H1 (cell line): ENCODE measurements around the gene NOVA1. TPM values are rescaled to one million over a fixed set of nuclear protein-coding genes. Genes with fewer than 3 reads are reported as not detected.
A peak's percentile ranks its signal among the peaks of the same experiment; 100 is the strongest.

Source experiments
- CTCF ChIA-PET: fragments of 300-600 bp; sonication (Branson Sonifier 250); formaldehyde crosslinking; loops from one replicate; lab custom pipeline; 2021; ENCODE audit not compliant: partially characterized antibody; lab: Charles Lee
- POLR2A ChIA-PET: fragments of 300-600 bp; sonication (Branson Sonifier 250); formaldehyde crosslinking; loops from one replicate; lab custom pipeline; 2021; ENCODE audit warnings: inconsistent platforms; ENCODE audit not compliant: partially characterized antibody; lab: Charles Lee
- DNase-seq, 2 experiments: peaks; one replicate each; pipeline versions ENCODE4 v3.0.0 to v3.0.0-alpha.2; 2010 to 2022; ENCODE audit warnings: low spot score in 2 of 2, low read depth in 1 of 2, mixed read lengths in 1 of 2
- FAIRE-seq: peaks from 2 replicates; lab custom pipeline; 2011; peaks lifted over from hg19 to GRCh38; lab: Jason Lieb, UNC
- H2AFZ ChIP-seq: 2 replicates; pipeline ENCODE4 v1.8.1; 2012; ENCODE audit warnings: low read length, inconsistent platforms
- H2AK5ac ChIP-seq: 2 replicates; pipeline ENCODE4 v1.6.1; 2013; ENCODE audit warnings: low read depth, low read length
- H2BK120ac ChIP-seq: replicated peaks from 2 replicates; pipeline ENCODE3; 2013; ENCODE audit warnings: low read depth, low read length, inconsistent platforms
- H2BK12ac ChIP-seq: 2 replicates; pipeline ENCODE4 v1.6.1; 2013; ENCODE audit warnings: low read depth, low read length
- H2BK15ac ChIP-seq: 2 replicates; pipeline ENCODE4 v1.6.1; 2013; ENCODE audit warnings: low read length
- H2BK20ac ChIP-seq: 2 replicates; pipeline ENCODE4 v1.6.1; 2013; ENCODE audit warnings: low read length
- H2BK5ac ChIP-seq: 2 replicates; pipeline ENCODE4 v1.6.1; 2013; ENCODE audit warnings: low read depth, low read length
- H3K14ac ChIP-seq: 2 replicates; pipeline ENCODE4 v1.6.1; 2013; ENCODE audit warnings: inconsistent platforms; ENCODE audit not compliant: insufficient read length
- H3K18ac ChIP-seq: 2 replicates; pipeline ENCODE4 v1.6.1; 2013; ENCODE audit warnings: low read length; ENCODE audit errors: extremely low read depth
- H3K23ac ChIP-seq: 2 replicates; pipeline ENCODE4 v1.6.1; 2013; ENCODE audit warnings: inconsistent platforms; ENCODE audit not compliant: insufficient read length
- H3K23me2 ChIP-seq: 2 replicates; pipeline ENCODE4 v1.6.1; 2013; ENCODE audit warnings: low read depth, low read length
- H3K27ac ChIP-seq: 2 replicates; pipeline ENCODE4 v1.6.1; 2011; ENCODE audit warnings: low read depth, low read length, inconsistent platforms
- H3K27me3 ChIP-seq, 4 experiments: replicated peaks in 1 of 4; 1 replicate in 1 of 4; 2 replicates in 3 of 4; pipeline versions ENCODE4 v1.6.1 to v1.8.1; 2011 to 2013; ENCODE audit warnings: low read length in 3 of 4, mild to moderate bottlenecking in 3 of 4, inconsistent platforms in 2 of 4, mixed read lengths in 2 of 4, moderate library complexity in 1 of 4; ENCODE audit not compliant: control insufficient read depth in 3 of 4, insufficient read depth in 3 of 4; ENCODE audit errors: extremely low read depth in 1 of 4
- H3K36me3 ChIP-seq, 4 experiments: 2 replicates each; pipeline versions ENCODE4 v1.6.1 to v1.8.1; 2011 to 2013; ENCODE audit warnings: mild to moderate bottlenecking in 4 of 4, low read length in 3 of 4, moderate library complexity in 2 of 4, control low read depth in 1 of 4, inconsistent platforms in 1 of 4; ENCODE audit not compliant: insufficient read depth in 4 of 4, control insufficient read depth in 2 of 4
- H3K4ac ChIP-seq: replicated peaks from 2 replicates; pipeline ENCODE3; 2013; ENCODE audit warnings: low read length, low read depth, mixed read lengths, inconsistent platforms; ENCODE audit not compliant: insufficient read length
- H3K4me1 ChIP-seq, 4 experiments: replicated peaks in 1 of 4; 1 replicate in 1 of 4; 2 replicates in 3 of 4; pipeline versions ENCODE4 v1.6.1 to v1.8.1; 2011 to 2013; ENCODE audit warnings: low read length in 3 of 4, inconsistent platforms in 2 of 4, mixed read lengths in 1 of 4; ENCODE audit not compliant: insufficient read depth in 4 of 4, control insufficient read depth in 3 of 4
- H3K4me2 ChIP-seq, 2 experiments: 2 replicates each; pipeline versions ENCODE4 v1.6.1 to v1.8.1; 2011 to 2013; ENCODE audit warnings: low read depth in 2 of 2, low read length in 2 of 2, control low read depth in 1 of 2, inconsistent platforms in 1 of 2, mild to moderate bottlenecking in 1 of 2; ENCODE audit not compliant: insufficient read depth in 1 of 2
- H3K4me3 ChIP-seq, 4 experiments: fragments of 200-600, 300-600 bp in 1 of 4; sonication (generic), shearing (Covaris generic), sonication (Bioruptor Twin) in 1 of 4; 2 replicates each; pipeline versions ENCODE4 v1.5.1 to v1.8.1; 2011 to 2016; ENCODE audit warnings: low read length in 4 of 4, low read depth in 3 of 4, control low read depth in 2 of 4, inconsistent platforms in 2 of 4, mild to moderate bottlenecking in 2 of 4, mixed read lengths in 1 of 4, moderate library complexity in 1 of 4; ENCODE audit not compliant: insufficient read depth in 2 of 4; ENCODE audit errors: extremely low read depth in 1 of 4
- H3K56ac ChIP-seq: replicated peaks from 2 replicates; pipeline ENCODE3; 2013; ENCODE audit warnings: low read depth, mild to moderate bottlenecking, mixed read lengths, low read length, inconsistent platforms; ENCODE audit not compliant: insufficient read length
- H3K79me1 ChIP-seq: 2 replicates; pipeline ENCODE4 v1.6.1; 2013; ENCODE audit warnings: low read depth, low read length, control low read depth
- H3K79me2 ChIP-seq, 2 experiments: 2 replicates each; pipeline versions ENCODE4 v1.6.1 to v1.8.1; 2012 to 2013; ENCODE audit warnings: low read length in 2 of 2, mild to moderate bottlenecking in 2 of 2, inconsistent platforms in 1 of 2; ENCODE audit not compliant: insufficient read depth in 2 of 2, control insufficient read depth in 1 of 2
- H3K9ac ChIP-seq, 4 experiments: replicated peaks in 1 of 4; 1 replicate in 1 of 4; 2 replicates in 3 of 4; pipeline versions ENCODE4 v1.6.1 to v1.8.1; 2011 to 2013; ENCODE audit warnings: low read depth in 3 of 4, low read length in 3 of 4, control low read depth in 2 of 4, mild to moderate bottlenecking in 2 of 4, moderate library complexity in 2 of 4, inconsistent platforms in 1 of 4; ENCODE audit errors: extremely low read depth in 1 of 4
- H3K9me3 ChIP-seq, 2 experiments: 2 replicates each; pipeline versions ENCODE4 v1.6.1 to v1.8.1; 2012 to 2013; ENCODE audit warnings: mild to moderate bottlenecking in 2 of 2, moderate library complexity in 2 of 2, control low read depth in 1 of 2, inconsistent platforms in 1 of 2, low read depth in 1 of 2, low read length in 1 of 2, mixed read lengths in 1 of 2; ENCODE audit not compliant: insufficient read depth in 2 of 2
- H4K20me1 ChIP-seq, 2 experiments: replicated peaks in 1 of 2; 2 replicates each; pipeline versions ENCODE3 to v1.8.1; 2011 to 2013; ENCODE audit warnings: inconsistent platforms in 2 of 2, low read length in 2 of 2, mild to moderate bottlenecking in 1 of 2; ENCODE audit not compliant: insufficient read depth in 2 of 2, control insufficient read depth in 1 of 2
- H4K5ac ChIP-seq: 2 replicates; pipeline ENCODE4 v1.6.1; 2013; ENCODE audit warnings: low read length, low read depth, mixed read lengths, inconsistent platforms; ENCODE audit not compliant: insufficient read length
- H4K8ac ChIP-seq: 2 replicates; pipeline ENCODE4 v1.8.0; 2013; ENCODE audit warnings: mild to moderate bottlenecking, moderate library complexity, low read length, inconsistent platforms; ENCODE audit not compliant: insufficient read depth; ENCODE audit errors: extremely low read depth
- H4K91ac ChIP-seq: replicated peaks from 2 replicates; pipeline ENCODE3; 2013; ENCODE audit warnings: low read length, mixed read lengths, inconsistent platforms; ENCODE audit not compliant: insufficient read length
- CREB1 ChIP-seq: IDR thresholded peaks from 2 replicates; pipeline ENCODE4 v1.6.1; 2012; ENCODE audit warnings: inconsistent platforms
- HDAC6 ChIP-seq: IDR thresholded peaks from one replicate; pipeline ENCODE4 v1.7.1; 2012; ENCODE audit warnings: low read depth, mild to moderate bottlenecking, inconsistent platforms, low read length, moderate library complexity
- JUND ChIP-seq: IDR thresholded peaks from 2 replicates; pipeline ENCODE4 v1.6.1; 2011; ENCODE audit warnings: mild to moderate bottlenecking, improper control_type of control experiment, low read length
- KDM5A ChIP-seq: fragments of 200-600 bp; IDR thresholded peaks from 2 replicates; pipeline ENCODE4 v1.7.1; 2012; ENCODE audit warnings: mild to moderate bottlenecking, low read length, inconsistent platforms, mixed read lengths
- NRF1 ChIP-seq: IDR thresholded peaks from 2 replicates; pipeline ENCODE4 v1.6.1; 2011; ENCODE audit warnings: mild to moderate bottlenecking, low read depth, low read length, improper control_type of control experiment
- PHF8 ChIP-seq: fragments of 200-600 bp; sonication (generic); conservative IDR thresholded peaks from 2 replicates; pipeline ENCODE4 v1.7.1; 2012; ENCODE audit warnings: low read depth, mild to moderate bottlenecking, inconsistent platforms, low read length, moderate library complexity
- RNF2 ChIP-seq: fragments of 200-900, 300-1000 bp; sonication (generic); IDR thresholded peaks from 2 replicates; pipeline ENCODE4 v1.7.1; 2016; ENCODE audit warnings: borderline replicate concordance, low read depth, mild to moderate bottlenecking, antibody characterized with exemption, low read length; ENCODE audit not compliant: poor library complexity, severe bottlenecking; ENCODE audit errors: missing control alignments
- SP4 ChIP-seq: IDR thresholded peaks from 2 replicates; pipeline ENCODE4 v1.6.1; 2012; ENCODE audit warnings: low read length, inconsistent platforms
- SUZ12 ChIP-seq: fragments of 200-600 bp; sonication (generic); IDR thresholded peaks from 2 replicates; pipeline ENCODE4 v1.6.1; 2012; ENCODE audit warnings: mild to moderate bottlenecking, inconsistent platforms, low read length, moderate library complexity, mixed read lengths
- TCF12 ChIP-seq: IDR thresholded peaks from 2 replicates; pipeline ENCODE4 v1.6.1; 2011; ENCODE audit warnings: low read depth, mild to moderate bottlenecking, low read length
- WGBS, 2 experiments: shearing (Covaris generic) in 1 of 2; methylation state at CpG; one replicate each; pipeline versions ENCODE4 v1.1.6 to v1.1.7; 2013 to 2015; ENCODE audit warnings: low lambda C conversion rate in 2 of 2, mixed read lengths in 2 of 2, inconsistent platforms in 1 of 2, low coverage in 1 of 2, missing lambda C conversion rate in 1 of 2; ENCODE audit not compliant: insufficient replicate concordance in 2 of 2, insufficient coverage in 1 of 2, insufficient read length in 1 of 2; ENCODE audit errors: extremely low coverage in 1 of 2, missing lambda C conversion rate in 1 of 2; 5-methylcytosine and 5-hydroxymethylcytosine counted together
- polyA plus RNA-seq, 7 experiments: library from polyadenylated mRNA; depleted of rRNA in 3 of 7; stranded (reverse) in 5 of 7; unstranded in 2 of 7; fragments of >200 nt in 5 of 7; fragments of 200-250 nt in 2 of 7; gene quantifications; 1 replicate in 5 of 7; 2 replicates in 1 of 7; 4 replicates in 1 of 7; pipeline versions ENCODE4 v1.2.1 to v1.2.3, GENCODE V29; 2011 to 2013; ENCODE audit warnings: missing spikeins in 2 of 7, mixed read lengths in 2 of 7
- total RNA-seq: library from RNA; stranded (reverse); fragmentation: NEBNext Ultra II Directional; extraction: Animal tissue kit (Norgen Biotek cat#: 25700); gene quantifications from 2 replicates; pipeline ENCODE4 v1.2.1, GENCODE V29; 2021
- TF ChIP-seq, protein P1 (sequence below): IDR thresholded peaks from 2 replicates; pipeline ENCODE4 v1.6.1; 2012; ENCODE audit warnings: inconsistent platforms
- TF ChIP-seq, protein P2 (sequence below): IDR thresholded peaks from 2 replicates; pipeline ENCODE4 v1.6.1; 2011; ENCODE audit warnings: low read depth, mild to moderate bottlenecking, low read length; ENCODE audit not compliant: insufficient read depth

The NOVA1 gene
- total and polyA plus RNA-seq, 2 of the 8 experiments (the other 6 are each of a cell fraction or from before 2014, with no cell fraction given) = 6.8 to 12.7 TPM

DNA sequence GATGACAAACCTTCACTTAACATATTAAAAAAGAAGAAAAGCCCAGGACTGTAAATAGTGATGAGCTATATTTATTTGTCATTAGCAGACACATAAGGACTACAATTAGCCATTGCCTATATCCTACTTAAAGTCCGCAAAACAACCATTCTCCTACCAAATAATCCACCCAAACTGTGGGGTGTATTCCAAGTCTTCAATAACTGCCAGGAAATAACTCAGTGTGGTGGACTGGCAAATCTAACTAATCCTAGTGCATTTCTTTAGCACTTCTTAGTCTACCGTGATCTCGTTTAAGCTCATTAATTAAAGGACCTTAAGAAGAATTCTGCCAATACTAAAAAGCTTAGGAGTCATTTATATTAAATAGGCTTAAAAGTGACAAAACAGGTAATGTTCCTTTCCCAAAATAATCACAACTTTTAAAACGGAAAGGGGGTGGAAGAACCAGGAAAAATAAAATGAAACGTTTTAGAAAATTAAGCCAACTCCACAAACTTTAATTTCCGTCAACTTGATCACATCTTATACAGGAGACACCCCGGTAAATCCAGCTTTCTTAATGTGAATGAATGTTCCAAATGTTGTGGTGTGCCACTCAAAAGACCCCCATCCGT, 1.8 kb downstream of the NOVA1 start:
- H3K27me3 ChIP-seq = no peaks in the 10 kb centered on the region
- H3K79me2 ChIP-seq = peaks cover 0 to 15% of the 10 kb centered on the region in 2 experiments; a peak in 2 of 4 replicates
- H3K9me3 ChIP-seq = no peaks in the 10 kb centered on the region
- no peak overlapping the region for H2BK12ac ChIP-seq
- peak overlapping the region in 3 of 4 experiments; percentile 4 to 70 (median 52); a peak in 5 of 7 replicates for H3K9ac ChIP-seq
- CTCF ChIA-PET = no interaction called here
- no peak overlapping the region for H2BK5ac ChIP-seq
- peaks cover 0 to 6% (median 0%) of the 10 kb centered on the region in 4 experiments; a peak in 1 of 7 replicates for H3K4me1 ChIP-seq
- no peak for TF ChIP-seq PHF8
- no peak for TF ChIP-seq RNF2
- no peak for TF ChIP-seq TCF12
- TF ChIP-seq CREB1 = no peak
- TF ChIP-seq HDAC6 = no peak
- no peak for TF ChIP-seq SP4
- TF ChIP-seq, protein P1, sequence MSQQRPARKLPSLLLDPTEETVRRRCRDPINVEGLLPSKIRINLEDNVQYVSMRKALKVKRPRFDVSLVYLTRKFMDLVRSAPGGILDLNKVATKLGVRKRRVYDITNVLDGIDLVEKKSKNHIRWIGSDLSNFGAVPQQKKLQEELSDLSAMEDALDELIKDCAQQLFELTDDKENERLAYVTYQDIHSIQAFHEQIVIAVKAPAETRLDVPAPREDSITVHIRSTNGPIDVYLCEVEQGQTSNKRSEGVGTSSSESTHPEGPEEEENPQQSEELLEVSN = no peak
- TF ChIP-seq SUZ12 = no peak
- no peak for TF ChIP-seq JUND
- no peak for TF ChIP-seq NRF1
- no peak for TF ChIP-seq KDM5A
- TF ChIP-seq, protein P2, sequence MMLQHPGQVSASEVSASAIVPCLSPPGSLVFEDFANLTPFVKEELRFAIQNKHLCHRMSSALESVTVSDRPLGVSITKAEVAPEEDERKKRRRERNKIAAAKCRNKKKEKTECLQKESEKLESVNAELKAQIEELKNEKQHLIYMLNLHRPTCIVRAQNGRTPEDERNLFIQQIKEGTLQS = no peak
- TF ChIP-seq, all 59 proteins: peak for 0
- no peak overlapping the region for H3K4ac ChIP-seq
- peak overlapping the region; percentile 96; the same call in 1 of the 2 replicates for H2AFZ ChIP-seq
- DNase-seq (no peak), FAIRE-seq (no peak)
- H3K27ac ChIP-seq = no peak overlapping the region
- H3K14ac ChIP-seq = no peak overlapping the region
- POLR2A ChIA-PET = interaction anchor here (0.7 to 1.5 kb wide), 3 partner anchors 11 to 38 kb away, joined by 3 to 4 read pairs (median 3); no protein-coding TSS in a partner anchor
- peaks cover 8% of the 10 kb centered on the region; the same call in 1 of the 2 replicates for H3K23me2 ChIP-seq
- no peaks in the 10 kb centered on the region; a peak in 1 of 8 replicates for H3K36me3 ChIP-seq
- peak overlapping the region; percentile 80 to 99 (median 94) for H3K4me3 ChIP-seq
- H2BK120ac ChIP-seq = peak overlapping the region; percentile 35
- H3K56ac ChIP-seq = no peak overlapping the region
- no peak overlapping the region for H2BK15ac ChIP-seq
- no peak overlapping the region for H4K5ac ChIP-seq
- no peak overlapping the region for H3K23ac ChIP-seq
- H4K8ac ChIP-seq = no peak overlapping the region
- H4K91ac ChIP-seq = no peak overlapping the region
- H4K20me1 ChIP-seq = no peaks in the 10 kb centered on the region
- no peak overlapping the region for H3K18ac ChIP-seq
- no peaks in the 10 kb centered on the region for H3K79me1 ChIP-seq
- peak overlapping the region; percentile 84 to 88 for H3K4me2 ChIP-seq
- 13% methylated on average over 8 of the region's 8 CpGs; no CpG with 5 or more reads in 1 of the 2 experiments for WGBS, 2 experiments
- H2BK20ac ChIP-seq = no peak overlapping the region
- no peak overlapping the region for H2AK5ac ChIP-seq
